Endothelial cell (in vitro differentiated cells): ENCODE data around the gene DAPK2. TPM values are rescaled to one million over a fixed set of nuclear protein-coding genes. Genes with fewer than 3 reads are reported as not detected.

ENCODE experiments used
- DNase-seq: peaks from one replicate; pipeline ENCODE4 v3.0.0; 2021; ENCODE audit warnings: low spot score
- H3K27ac Mint-ChIP-seq: one replicate; pipeline ENCODE4 v1.8.0; 2021; ENCODE audit warnings: mixed read lengths, inconsistent platforms; ENCODE audit not compliant: unreplicated experiment
- H3K27me3 Mint-ChIP-seq: one replicate; pipeline ENCODE4 v1.8.0; 2021; ENCODE audit warnings: mild to moderate bottlenecking, moderate library complexity, mixed read lengths, inconsistent platforms; ENCODE audit not compliant: unreplicated experiment
- H3K36me3 Mint-ChIP-seq: one replicate; pipeline ENCODE4 v1.8.0; 2021; ENCODE audit warnings: mild to moderate bottlenecking, low read depth, mixed read lengths, inconsistent platforms; ENCODE audit not compliant: unreplicated experiment
- H3K4me1 Mint-ChIP-seq: one replicate; pipeline ENCODE4 v1.8.0; 2021; ENCODE audit warnings: mild to moderate bottlenecking, mixed read lengths, inconsistent platforms; ENCODE audit not compliant: unreplicated experiment
- H3K4me3 Mint-ChIP-seq: one replicate; pipeline ENCODE4 v1.8.0; 2021; ENCODE audit warnings: mild to moderate bottlenecking, mixed read lengths, inconsistent platforms; ENCODE audit not compliant: unreplicated experiment
- H3K9me3 Mint-ChIP-seq: one replicate; pipeline ENCODE4 v1.8.0; 2021; ENCODE audit warnings: mixed read lengths, inconsistent platforms; ENCODE audit not compliant: unreplicated experiment
- total RNA-seq: library from RNA; stranded (reverse); fragmentation: NEBNext Ultra II Directional; extraction: Animal tissue kit (Norgen Biotek cat#: 25700); gene quantifications from one replicate; pipeline ENCODE4 v1.2.1, GENCODE V29; 2021; ENCODE audit not compliant: unreplicated experiment
- TF ChIP-seq, protein P1 (sequence below): fragments of 200-600 bp; sonication (generic); IDR thresholded peaks from one replicate; pipeline ENCODE4 v1.5.0; 2021; ENCODE audit warnings: antibody characterized with exemption; ENCODE audit not compliant: unreplicated experiment

DAPK2 gene
- total RNA-seq, 1 donor from 2014 or later = 10.0 TPM

DNA sequence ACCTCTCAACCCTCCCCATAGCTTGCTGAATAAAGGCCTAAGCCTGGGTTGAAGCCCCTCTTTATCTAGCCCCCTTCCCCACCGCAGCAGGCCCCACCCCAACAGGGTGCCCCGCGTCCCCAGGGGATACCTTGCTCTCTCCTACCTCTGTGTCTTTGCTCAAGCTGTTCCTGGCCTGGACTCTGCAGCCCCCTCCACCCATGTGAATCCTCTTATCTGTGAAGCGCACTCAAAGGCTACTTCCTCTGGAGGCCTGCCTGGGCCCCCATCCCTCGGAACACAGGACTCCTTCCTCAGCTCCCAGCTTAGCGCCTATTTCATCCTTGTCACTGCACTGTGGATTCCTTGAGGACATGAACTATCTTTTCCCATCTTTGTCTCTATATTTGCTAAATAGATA, 151.1 kb downstream of the DAPK2 start:
- no peaks in the 10 kb centered on the region for H3K9me3 Mint-ChIP-seq
- H3K27ac Mint-ChIP-seq = no peak overlapping the region
- DNase-seq = no peak
- no peaks in the 10 kb centered on the region for H3K36me3 Mint-ChIP-seq
- peaks cover 3% of the 10 kb centered on the region for H3K27me3 Mint-ChIP-seq
- TF ChIP-seq, protein P1, sequence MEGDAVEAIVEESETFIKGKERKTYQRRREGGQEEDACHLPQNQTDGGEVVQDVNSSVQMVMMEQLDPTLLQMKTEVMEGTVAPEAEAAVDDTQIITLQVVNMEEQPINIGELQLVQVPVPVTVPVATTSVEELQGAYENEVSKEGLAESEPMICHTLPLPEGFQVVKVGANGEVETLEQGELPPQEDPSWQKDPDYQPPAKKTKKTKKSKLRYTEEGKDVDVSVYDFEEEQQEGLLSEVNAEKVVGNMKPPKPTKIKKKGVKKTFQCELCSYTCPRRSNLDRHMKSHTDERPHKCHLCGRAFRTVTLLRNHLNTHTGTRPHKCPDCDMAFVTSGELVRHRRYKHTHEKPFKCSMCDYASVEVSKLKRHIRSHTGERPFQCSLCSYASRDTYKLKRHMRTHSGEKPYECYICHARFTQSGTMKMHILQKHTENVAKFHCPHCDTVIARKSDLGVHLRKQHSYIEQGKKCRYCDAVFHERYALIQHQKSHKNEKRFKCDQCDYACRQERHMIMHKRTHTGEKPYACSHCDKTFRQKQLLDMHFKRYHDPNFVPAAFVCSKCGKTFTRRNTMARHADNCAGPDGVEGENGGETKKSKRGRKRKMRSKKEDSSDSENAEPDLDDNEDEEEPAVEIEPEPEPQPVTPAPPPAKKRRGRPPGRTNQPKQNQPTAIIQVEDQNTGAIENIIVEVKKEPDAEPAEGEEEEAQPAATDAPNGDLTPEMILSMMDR = no peak
- peak overlapping the region; percentile 61 for H3K4me3 Mint-ChIP-seq
- peaks cover 58% of the 10 kb centered on the region for H3K4me1 Mint-ChIP-seq

DNA sequence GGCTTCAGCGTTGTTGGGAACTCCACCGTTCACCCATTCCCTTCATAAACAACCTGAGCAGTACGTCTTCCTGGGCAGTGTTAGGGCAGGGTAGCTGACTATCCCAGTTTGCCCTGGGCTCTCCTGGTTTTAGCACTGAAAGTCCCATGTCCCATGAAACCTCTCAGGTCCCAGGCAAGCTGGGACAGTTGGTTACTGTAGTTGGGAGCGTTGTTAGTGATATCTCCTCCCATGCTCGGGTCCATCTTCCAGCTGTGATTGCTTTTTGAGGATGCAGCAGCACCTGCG, 151.7 kb downstream of the DAPK2 start:
- no peaks in the 10 kb centered on the region for H3K9me3 Mint-ChIP-seq
- no peak for DNase-seq
- H3K4me1 Mint-ChIP-seq = peaks cover 58% of the 10 kb centered on the region
- peaks cover 3% of the 10 kb centered on the region for H3K27me3 Mint-ChIP-seq
- H3K4me3 Mint-ChIP-seq = no peak overlapping the region
- H3K36me3 Mint-ChIP-seq = no peaks in the 10 kb centered on the region
- H3K27ac Mint-ChIP-seq = no peak overlapping the region
- TF ChIP-seq, protein P1 = no peak

DNA sequence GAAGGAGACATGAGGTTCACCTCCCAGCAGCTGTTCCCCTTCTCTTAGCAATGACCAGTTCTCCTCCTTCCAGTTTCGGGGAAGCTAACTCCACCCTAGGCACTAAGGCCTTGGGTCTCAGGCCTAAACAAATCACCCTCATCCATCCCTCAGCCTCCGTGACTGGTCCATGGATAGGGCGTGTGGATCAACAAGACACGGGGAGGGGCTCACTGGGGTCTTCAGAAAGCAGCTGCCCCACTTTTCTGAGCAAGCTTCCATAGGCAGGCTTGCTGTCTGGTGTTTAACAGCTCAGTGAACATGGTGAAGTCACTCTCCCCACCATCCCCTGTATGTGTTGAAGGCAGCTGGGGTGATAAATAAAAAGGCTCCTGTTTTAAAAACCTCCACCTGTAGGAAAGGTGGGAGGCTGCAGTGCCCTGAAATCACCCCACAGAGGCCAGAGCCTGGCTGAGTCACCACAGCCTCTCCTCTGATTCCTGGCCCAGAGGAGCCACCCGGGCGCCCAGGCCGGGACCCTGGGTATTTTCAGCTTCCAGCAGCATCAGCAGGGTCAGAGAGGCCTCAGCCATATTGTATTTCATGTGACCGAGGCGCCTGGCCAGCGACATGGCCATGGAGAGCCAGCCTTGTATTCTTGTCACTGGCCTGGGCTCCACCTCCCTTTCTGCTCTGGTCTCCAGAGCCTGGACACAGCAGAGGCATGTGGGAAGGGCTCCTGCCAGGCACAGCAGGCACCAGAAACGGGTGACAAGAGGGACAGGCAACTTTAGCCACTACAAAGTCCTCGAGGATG, 152.2 kb downstream of the DAPK2 start:
- no peak for DNase-seq
- TF ChIP-seq, protein P1 = no peak
- Mint-ChIP-seq H3K9me3 (no peaks in the 10 kb centered on the region), H3K4me3 (no peak overlapping the region), H3K36me3 (no peaks in the 10 kb centered on the region), H3K4me1 (peaks cover 58% of the 10 kb centered on the region), H3K27me3 (peaks cover 3% of the 10 kb centered on the region), H3K27ac (no peak overlapping the region)

DNA sequence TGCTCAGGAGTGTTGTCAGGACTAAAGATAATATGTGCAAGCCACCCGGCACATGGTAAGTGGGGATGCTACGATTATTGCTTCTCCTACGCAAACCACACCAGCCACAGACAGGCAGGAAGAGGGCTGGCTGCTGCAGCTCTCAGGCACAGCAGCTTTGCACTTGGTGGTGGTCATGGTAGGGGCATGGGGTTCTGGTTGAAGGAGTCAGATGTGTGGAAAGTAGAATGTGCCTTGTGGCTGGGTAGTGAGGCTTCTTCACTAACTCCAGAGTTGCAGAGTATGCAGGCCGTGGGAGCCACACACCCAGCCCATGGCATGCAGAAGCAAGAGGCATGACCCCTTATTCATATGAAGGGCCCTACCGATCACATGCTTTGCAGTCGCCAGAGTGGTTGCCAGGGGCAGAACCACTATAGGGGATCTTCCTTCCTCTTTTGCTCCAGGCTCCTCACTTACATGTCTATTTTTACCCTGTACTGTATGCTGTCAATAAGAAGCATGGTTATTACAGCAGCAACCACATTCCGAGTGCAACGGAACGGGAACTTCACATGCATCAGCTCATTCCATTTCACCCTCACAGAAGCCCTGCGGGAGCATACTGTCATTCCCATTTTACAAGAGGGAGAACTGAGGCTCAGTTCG, 153.4 kb downstream of the DAPK2 start:
- Mint-ChIP-seq H3K27ac (no peak overlapping the region), H3K27me3 (peaks cover 3% of the 10 kb centered on the region), H3K9me3 (no peaks in the 10 kb centered on the region)

DNA sequence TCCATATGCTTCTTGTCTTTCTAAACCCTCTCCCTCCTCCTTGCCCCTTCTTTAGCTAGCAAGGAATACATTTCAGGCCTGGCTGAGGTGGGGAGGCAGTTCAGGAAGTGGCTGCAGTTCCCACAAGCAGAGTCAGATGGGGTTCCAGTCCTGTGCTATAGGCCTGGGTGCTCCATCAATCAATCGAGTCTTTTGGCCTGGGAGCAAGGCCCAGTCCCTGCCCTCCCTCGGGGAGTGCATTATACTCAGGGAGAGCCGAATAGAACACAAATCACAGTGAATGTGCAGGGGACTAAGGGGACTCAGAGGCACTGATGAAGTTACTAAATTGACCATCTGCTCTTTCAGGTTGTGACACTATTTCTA, 154.5 kb downstream of the DAPK2 start:
- Mint-ChIP-seq H3K4me1 (peaks cover 58% of the 10 kb centered on the region), H3K4me3 (no peak overlapping the region), H3K27ac (no peak overlapping the region), H3K27me3 (peaks cover 3% of the 10 kb centered on the region), H3K36me3 (no peaks in the 10 kb centered on the region), H3K9me3 (no peaks in the 10 kb centered on the region)
- no peak for DNase-seq
- TF ChIP-seq, protein P1 = no peak

More for the DNA sequence above, 153.4 kb downstream of the DAPK2 start:
- Mint-ChIP-seq H3K4me1 (peaks cover 57% of the 10 kb centered on the region), H3K36me3 (no peaks in the 10 kb centered on the region), H3K4me3 (no peak overlapping the region)
- no peak for DNase-seq
- TF ChIP-seq, protein P1 = no peak
